AG09309 (cell line): ENCODE results near the gene RNF145.
A peak's percentile ranks its signal among the peaks of the same experiment; 100 is the strongest.

Source experiments
- DNase-seq: peaks from one replicate; pipeline ENCODE4 v3.0.0-alpha.2; 2010; ENCODE audit warnings: low read depth
- H3K4me3 ChIP-seq: 2 replicates; pipeline ENCODE4 v1.5.1; 2011; ENCODE audit warnings: mild to moderate bottlenecking, low read depth, low read length, moderate library complexity; ENCODE audit not compliant: control insufficient read depth
- CTCF ChIP-seq: IDR thresholded peaks from 2 replicates; pipeline ENCODE4 v1.5.1; 2011; ENCODE audit warnings: mild to moderate bottlenecking, low read depth, low read length, inconsistent platforms; ENCODE audit not compliant: insufficient read depth, control insufficient read depth; ENCODE audit errors: missing control alignments

The RNF145 gene

GRCh38 chr5:159207222-159207685, 2.1 kb downstream of the RNF145 start:
- no peak for DNase-seq
- H3K4me3 ChIP-seq = peak overlapping the region; percentile 68
- TF ChIP-seq CTCF = no peak

GRCh38 chr5:159206818-159207217, 2.5 kb downstream of the RNF145 start:
- DNase-seq = no peak
- peak overlapping the region; percentile 68 for H3K4me3 ChIP-seq
- no peak for TF ChIP-seq CTCF

GRCh38 chr5:159206368-159206767, 3.0 kb downstream of the RNF145 start:
- no peak for TF ChIP-seq CTCF
- peak overlapping the region; percentile 68 for H3K4me3 ChIP-seq

GRCh38 chr5:159203351-159203750, 6.0 kb downstream of the RNF145 start:
- TF ChIP-seq CTCF = no peak
- no peak for DNase-seq
- H3K4me3 ChIP-seq = no peak overlapping the region

More at GRCh38 chr5:159206368-159206767, 3.0 kb downstream of the RNF145 start:
- no peak for DNase-seq

GRCh38 chr5:159202151-159202550, 7.2 kb downstream of the RNF145 start:
- no peak for TF ChIP-seq CTCF
- no peak overlapping the region for H3K4me3 ChIP-seq
- no peak for DNase-seq

GRCh38 chr5:159199780-159200179, 9.6 kb downstream of the RNF145 start:
- no peak for TF ChIP-seq CTCF
- no peak for DNase-seq

GRCh38 chr5:159199225-159199624, 10.1 kb downstream of the RNF145 start:
- DNase-seq = no peak
- TF ChIP-seq CTCF = no peak
- no peak overlapping the region for H3K4me3 ChIP-seq

More at GRCh38 chr5:159199780-159200179, 9.6 kb downstream of the RNF145 start:
- no peak overlapping the region for H3K4me3 ChIP-seq
